WTC11 (cell line): ENCODE results near the gene CNDP2. TPM values are rescaled to one million over a fixed set of nuclear protein-coding genes. Genes with fewer than 3 reads are reported as not detected.

Experiments
- ATAC-seq: fragments of 200-7000 bp; cut with Tn5 transposase; 2 replicates; pipeline ENCODE4 v1.10.0; 2021; ENCODE audit warnings: mild to moderate bottlenecking, moderate library complexity
- CTCF ChIA-PET: fragments of 300-600 bp; sonication (Branson Sonifier 250); formaldehyde crosslinking; loops from one replicate; lab custom pipeline; 2021; ENCODE audit warnings: antibody characterized with exemption; lab: Charles Lee
- POLR2A ChIA-PET: fragments of 350-600 bp; sonication (Branson Sonifier 250); formaldehyde crosslinking; loops from one replicate; lab custom pipeline; 2021; ENCODE audit warnings: antibody characterized with exemption; lab: Charles Lee
- DNase-seq: peaks from one replicate; pipeline ENCODE4 v3.0.0; 2021; ENCODE audit warnings: low spot score
- H3K27ac Mint-ChIP-seq: 2 replicates; pipeline ENCODE4 v1.8.0; 2021; ENCODE audit warnings: mixed read lengths
- H3K27me3 Mint-ChIP-seq: 2 replicates; pipeline ENCODE4 v1.8.0; 2021; ENCODE audit warnings: low read depth, mild to moderate bottlenecking, moderate library complexity, mixed read lengths
- H3K36me3 Mint-ChIP-seq: 2 replicates; pipeline ENCODE4 v1.8.0; 2021; ENCODE audit warnings: mixed read lengths
- H3K4me1 Mint-ChIP-seq: 2 replicates; pipeline ENCODE4 v1.8.0; 2022; ENCODE audit warnings: mixed read lengths
- H3K4me3 Mint-ChIP-seq: 2 replicates; pipeline ENCODE4 v1.8.0; 2021; ENCODE audit warnings: mild to moderate bottlenecking, moderate library complexity, mixed read lengths
- H3K9me3 Mint-ChIP-seq: 2 replicates; pipeline ENCODE4 v1.8.0; 2021; ENCODE audit warnings: mixed read lengths
- GRHL2 ChIP-seq: fragments of 250-450 bp; sonication (Bioruptor Pico); IDR thresholded peaks from 2 replicates; pipeline ENCODE4 v1.8.0; 2022; ENCODE audit warnings: mild to moderate bottlenecking, moderate library complexity; ENCODE audit not compliant: insufficient replicate concordance, severe bottlenecking
- GTF2I ChIP-seq: fragments of 250-450 bp; sonication (Bioruptor Pico); conservative IDR thresholded peaks from 2 replicates; pipeline ENCODE4 v1.4.0; 2021; ENCODE audit warnings: mild to moderate bottlenecking
- NR1H2 ChIP-seq: sonication (generic); formaldehyde crosslinking; IDR thresholded peaks from 2 replicates; pipeline ENCODE4 v1.9.0; 2021; ENCODE audit warnings: mild to moderate bottlenecking, moderate library complexity, missing genetic modification reagents
- RORB ChIP-seq: fragments of 250-450 bp; sonication (Bioruptor Pico); IDR thresholded peaks from 2 replicates; pipeline ENCODE4 v1.9.0; 2021; ENCODE audit warnings: mild to moderate bottlenecking
- SP1 ChIP-seq: sonication (generic); formaldehyde crosslinking; conservative IDR thresholded peaks from 2 replicates; pipeline ENCODE4 v1.8.1; 2022; ENCODE audit warnings: missing genetic modification reagents
- ZBTB21 ChIP-seq: sonication (generic); formaldehyde crosslinking; IDR thresholded peaks from 2 replicates; pipeline ENCODE4 v1.8.1; 2023; ENCODE audit warnings: mild to moderate bottlenecking, missing genetic modification reagents, borderline replicate concordance
- ZNF138 ChIP-seq: sonication (generic); formaldehyde crosslinking; conservative IDR thresholded peaks from 2 replicates; pipeline ENCODE4 v1.8.1; 2022; ENCODE audit warnings: mild to moderate bottlenecking, moderate library complexity, missing genetic modification reagents
- ZNF423 ChIP-seq: fragments of 250-450 bp; sonication (Bioruptor Pico); IDR thresholded peaks from 2 replicates; pipeline ENCODE4 v2.1.2; 2022; ENCODE audit warnings: mild to moderate bottlenecking, moderate library complexity
- total RNA-seq: library from RNA; stranded (reverse); gene quantifications from 3 replicates; pipeline ENCODE4 v1.2.3, GENCODE V29; 2021
- TF ChIP-seq, protein P1 (sequence below): sonication (generic); formaldehyde crosslinking; IDR thresholded peaks from 2 replicates; pipeline ENCODE4 v1.8.1; 2022; ENCODE audit warnings: mild to moderate bottlenecking, moderate library complexity, missing genetic modification reagents
- TF ChIP-seq, protein P2 (sequence below): sonication (generic); formaldehyde crosslinking; IDR thresholded peaks from 2 replicates; pipeline ENCODE4 v1.8.1; 2023; ENCODE audit warnings: mild to moderate bottlenecking, missing genetic modification reagents
- TF ChIP-seq, protein P3 (sequence below): sonication (generic); formaldehyde crosslinking; IDR thresholded peaks from 2 replicates; pipeline ENCODE4 v1.8.0; 2022; ENCODE audit warnings: mild to moderate bottlenecking, missing genetic modification reagents
- TF ChIP-seq, protein P4 (sequence below): sonication (generic); formaldehyde crosslinking; IDR thresholded peaks from 2 replicates; pipeline ENCODE4 v1.8.0; 2023; ENCODE audit warnings: missing genetic modification reagents
- TF ChIP-seq, protein P5 (sequence below): fragments of 250-450 bp; sonication (Bioruptor Pico); IDR thresholded peaks from 2 replicates; pipeline ENCODE4 v1.9.0; 2021; ENCODE audit warnings: mild to moderate bottlenecking, borderline replicate concordance

Gene CNDP2
- total RNA-seq, 1 experiment from 2014 or later: 248 TPM

DNA sequence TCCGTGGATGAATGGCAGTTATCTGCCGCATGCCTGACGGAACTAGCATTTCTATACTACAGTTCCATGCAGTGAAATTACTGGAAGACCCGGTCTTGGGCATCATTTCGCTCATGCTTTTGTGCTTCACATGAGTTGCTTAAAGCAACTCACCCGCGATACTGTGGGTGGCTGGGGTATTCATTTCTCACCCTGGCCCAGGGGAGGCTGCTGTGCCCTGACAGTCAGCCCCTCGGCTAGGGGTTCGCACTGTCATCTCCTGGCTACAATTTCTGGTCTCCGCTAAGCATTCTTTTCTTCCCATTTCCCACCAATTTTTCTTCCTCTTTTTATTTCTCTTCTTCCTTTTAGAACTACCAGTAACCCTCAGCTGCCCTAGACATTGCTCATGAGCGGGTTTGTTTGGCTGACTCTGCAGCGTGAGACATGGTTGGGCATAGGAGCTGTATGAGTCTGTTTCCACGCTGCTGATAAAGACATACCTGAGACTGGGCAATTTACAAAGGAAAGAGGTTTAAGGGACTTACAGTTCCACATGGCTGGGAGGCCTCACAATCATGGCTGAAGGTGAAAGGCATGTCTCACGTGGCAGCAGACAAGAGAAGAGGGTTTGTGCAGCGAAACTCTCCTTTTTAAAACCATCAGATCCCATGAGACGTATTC lies 16.5 kb upstream of the CNDP2 start:
- POLR2A ChIA-PET: no interaction called here

DNA sequence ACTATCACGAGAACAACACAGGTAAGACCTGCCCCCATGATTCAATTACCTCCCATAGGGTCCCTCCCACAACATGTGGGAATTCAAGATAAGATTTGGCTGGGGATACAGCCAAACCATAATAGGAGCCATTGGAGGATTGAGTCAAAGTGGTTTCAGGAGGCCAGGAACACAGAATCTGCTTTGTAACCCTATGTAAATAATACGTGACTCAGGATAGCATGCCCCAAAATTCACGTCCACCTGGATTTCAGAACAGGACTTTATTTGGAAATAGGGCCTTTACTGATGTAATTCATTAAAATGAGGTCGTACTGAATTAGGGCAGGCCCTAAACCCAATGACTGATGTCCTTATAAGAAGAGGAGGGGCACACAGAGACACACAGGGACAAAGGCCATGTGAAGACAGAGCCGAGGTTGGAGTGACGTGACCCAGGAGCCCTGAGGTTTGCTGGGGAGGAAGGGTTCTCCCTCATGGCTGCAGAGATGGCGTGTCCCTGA lies 16.0 kb upstream of the CNDP2 start:
- Mint-ChIP-seq H3K36me3 (no peaks in the 10 kb centered on the region), H3K4me1 (peaks cover 11% of the 10 kb centered on the region), H3K4me3 (no peak overlapping the region)
- POLR2A ChIA-PET: no interaction called here
- ATAC-seq (no peak), DNase-seq (no peak)
- TF ChIP-seq GRHL2 (CRISPR knock-in tag): no peak
- TF ChIP-seq, all 79 proteins: peak for 0
- peaks cover 1% of the 10 kb centered on the region; the same call in 1 of the 2 replicates for H3K27me3 Mint-ChIP-seq
- no peaks in the 10 kb centered on the region for H3K9me3 Mint-ChIP-seq
- CTCF ChIA-PET: no interaction called here
- no peak overlapping the region for H3K27ac Mint-ChIP-seq

More for the DNA sequence above, 16.5 kb upstream of the CNDP2 start:
- Mint-ChIP-seq H3K27me3 (peaks cover 2% of the 10 kb centered on the region; the same call in 1 of the 2 replicates), H3K27ac (no peak overlapping the region), H3K9me3 (no peaks in the 10 kb centered on the region), H3K4me3 (no peak overlapping the region), H3K36me3 (no peaks in the 10 kb centered on the region), H3K4me1 (peaks cover 11% of the 10 kb centered on the region)
- DNase-seq (no peak), ATAC-seq (no peak)
- CTCF ChIA-PET: no interaction called here
- TF ChIP-seq ZNF138 (CRISPR knock-in tag) (no peak), NR1H2 (CRISPR knock-in tag) (no peak)
- TF ChIP-seq, protein P1, sequence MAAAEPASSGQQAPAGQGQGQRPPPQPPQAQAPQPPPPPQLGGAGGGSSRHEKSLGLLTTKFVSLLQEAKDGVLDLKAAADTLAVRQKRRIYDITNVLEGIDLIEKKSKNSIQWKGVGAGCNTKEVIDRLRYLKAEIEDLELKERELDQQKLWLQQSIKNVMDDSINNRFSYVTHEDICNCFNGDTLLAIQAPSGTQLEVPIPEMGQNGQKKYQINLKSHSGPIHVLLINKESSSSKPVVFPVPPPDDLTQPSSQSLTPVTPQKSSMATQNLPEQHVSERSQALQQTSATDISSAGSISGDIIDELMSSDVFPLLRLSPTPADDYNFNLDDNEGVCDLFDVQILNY (CRISPR knock-in tag): no peak

DNA sequence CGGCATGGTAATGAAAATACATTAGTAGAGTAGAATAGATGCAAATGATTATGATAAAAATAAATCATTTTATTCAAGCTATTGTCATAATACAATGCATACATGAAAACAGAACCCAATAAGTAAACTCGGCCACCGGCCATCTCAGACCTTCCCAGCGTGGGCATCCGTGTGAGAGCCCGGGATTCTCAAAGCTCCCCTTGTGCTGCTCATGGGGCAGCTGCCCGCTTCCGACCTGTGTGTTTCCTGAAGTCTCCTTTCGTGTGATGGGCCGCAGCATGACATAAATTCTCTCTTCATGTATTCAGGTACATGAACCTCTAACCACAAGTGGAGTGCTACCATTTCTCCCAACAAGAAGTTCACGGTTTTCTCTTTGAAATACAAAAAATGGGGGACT lies 13.5 kb upstream of the CNDP2 start:
- H3K27ac Mint-ChIP-seq: no peak overlapping the region
- no peaks in the 10 kb centered on the region for H3K27me3 Mint-ChIP-seq
- H3K4me3 Mint-ChIP-seq: no peak overlapping the region
- TF ChIP-seq ZBTB21 (CRISPR knock-in tag) (no peak), GTF2I (CRISPR knock-in tag) (no peak), RORB (no peak), ZNF423 (CRISPR knock-in tag) (no peak), SP1 (CRISPR knock-in tag) (no peak)
- TF ChIP-seq, protein P2, sequence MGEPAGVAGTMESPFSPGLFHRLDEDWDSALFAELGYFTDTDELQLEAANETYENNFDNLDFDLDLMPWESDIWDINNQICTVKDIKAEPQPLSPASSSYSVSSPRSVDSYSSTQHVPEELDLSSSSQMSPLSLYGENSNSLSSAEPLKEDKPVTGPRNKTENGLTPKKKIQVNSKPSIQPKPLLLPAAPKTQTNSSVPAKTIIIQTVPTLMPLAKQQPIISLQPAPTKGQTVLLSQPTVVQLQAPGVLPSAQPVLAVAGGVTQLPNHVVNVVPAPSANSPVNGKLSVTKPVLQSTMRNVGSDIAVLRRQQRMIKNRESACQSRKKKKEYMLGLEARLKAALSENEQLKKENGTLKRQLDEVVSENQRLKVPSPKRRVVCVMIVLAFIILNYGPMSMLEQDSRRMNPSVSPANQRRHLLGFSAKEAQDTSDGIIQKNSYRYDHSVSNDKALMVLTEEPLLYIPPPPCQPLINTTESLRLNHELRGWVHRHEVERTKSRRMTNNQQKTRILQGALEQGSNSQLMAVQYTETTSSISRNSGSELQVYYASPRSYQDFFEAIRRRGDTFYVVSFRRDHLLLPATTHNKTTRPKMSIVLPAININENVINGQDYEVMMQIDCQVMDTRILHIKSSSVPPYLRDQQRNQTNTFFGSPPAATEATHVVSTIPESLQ (CRISPR knock-in tag): no peak
- TF ChIP-seq, protein P3, sequence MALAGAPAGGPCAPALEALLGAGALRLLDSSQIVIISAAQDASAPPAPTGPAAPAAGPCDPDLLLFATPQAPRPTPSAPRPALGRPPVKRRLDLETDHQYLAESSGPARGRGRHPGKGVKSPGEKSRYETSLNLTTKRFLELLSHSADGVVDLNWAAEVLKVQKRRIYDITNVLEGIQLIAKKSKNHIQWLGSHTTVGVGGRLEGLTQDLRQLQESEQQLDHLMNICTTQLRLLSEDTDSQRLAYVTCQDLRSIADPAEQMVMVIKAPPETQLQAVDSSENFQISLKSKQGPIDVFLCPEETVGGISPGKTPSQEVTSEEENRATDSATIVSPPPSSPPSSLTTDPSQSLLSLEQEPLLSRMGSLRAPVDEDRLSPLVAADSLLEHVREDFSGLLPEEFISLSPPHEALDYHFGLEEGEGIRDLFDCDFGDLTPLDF (CRISPR knock-in tag): no peak
- TF ChIP-seq, protein P4, sequence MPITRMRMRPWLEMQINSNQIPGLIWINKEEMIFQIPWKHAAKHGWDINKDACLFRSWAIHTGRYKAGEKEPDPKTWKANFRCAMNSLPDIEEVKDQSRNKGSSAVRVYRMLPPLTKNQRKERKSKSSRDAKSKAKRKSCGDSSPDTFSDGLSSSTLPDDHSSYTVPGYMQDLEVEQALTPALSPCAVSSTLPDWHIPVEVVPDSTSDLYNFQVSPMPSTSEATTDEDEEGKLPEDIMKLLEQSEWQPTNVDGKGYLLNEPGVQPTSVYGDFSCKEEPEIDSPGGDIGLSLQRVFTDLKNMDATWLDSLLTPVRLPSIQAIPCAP: no peak
- TF ChIP-seq, protein P5, sequence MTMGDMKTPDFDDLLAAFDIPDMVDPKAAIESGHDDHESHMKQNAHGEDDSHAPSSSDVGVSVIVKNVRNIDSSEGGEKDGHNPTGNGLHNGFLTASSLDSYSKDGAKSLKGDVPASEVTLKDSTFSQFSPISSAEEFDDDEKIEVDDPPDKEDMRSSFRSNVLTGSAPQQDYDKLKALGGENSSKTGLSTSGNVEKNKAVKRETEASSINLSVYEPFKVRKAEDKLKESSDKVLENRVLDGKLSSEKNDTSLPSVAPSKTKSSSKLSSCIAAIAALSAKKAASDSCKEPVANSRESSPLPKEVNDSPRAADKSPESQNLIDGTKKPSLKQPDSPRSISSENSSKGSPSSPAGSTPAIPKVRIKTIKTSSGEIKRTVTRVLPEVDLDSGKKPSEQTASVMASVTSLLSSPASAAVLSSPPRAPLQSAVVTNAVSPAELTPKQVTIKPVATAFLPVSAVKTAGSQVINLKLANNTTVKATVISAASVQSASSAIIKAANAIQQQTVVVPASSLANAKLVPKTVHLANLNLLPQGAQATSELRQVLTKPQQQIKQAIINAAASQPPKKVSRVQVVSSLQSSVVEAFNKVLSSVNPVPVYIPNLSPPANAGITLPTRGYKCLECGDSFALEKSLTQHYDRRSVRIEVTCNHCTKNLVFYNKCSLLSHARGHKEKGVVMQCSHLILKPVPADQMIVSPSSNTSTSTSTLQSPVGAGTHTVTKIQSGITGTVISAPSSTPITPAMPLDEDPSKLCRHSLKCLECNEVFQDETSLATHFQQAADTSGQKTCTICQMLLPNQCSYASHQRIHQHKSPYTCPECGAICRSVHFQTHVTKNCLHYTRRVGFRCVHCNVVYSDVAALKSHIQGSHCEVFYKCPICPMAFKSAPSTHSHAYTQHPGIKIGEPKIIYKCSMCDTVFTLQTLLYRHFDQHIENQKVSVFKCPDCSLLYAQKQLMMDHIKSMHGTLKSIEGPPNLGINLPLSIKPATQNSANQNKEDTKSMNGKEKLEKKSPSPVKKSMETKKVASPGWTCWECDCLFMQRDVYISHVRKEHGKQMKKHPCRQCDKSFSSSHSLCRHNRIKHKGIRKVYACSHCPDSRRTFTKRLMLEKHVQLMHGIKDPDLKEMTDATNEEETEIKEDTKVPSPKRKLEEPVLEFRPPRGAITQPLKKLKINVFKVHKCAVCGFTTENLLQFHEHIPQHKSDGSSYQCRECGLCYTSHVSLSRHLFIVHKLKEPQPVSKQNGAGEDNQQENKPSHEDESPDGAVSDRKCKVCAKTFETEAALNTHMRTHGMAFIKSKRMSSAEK (CRISPR knock-in tag): no peak
- H3K36me3 Mint-ChIP-seq: no peaks in the 10 kb centered on the region
- ChIA-PET CTCF (interaction anchor here (1.1 kb wide), 1 partner anchor 11 kb away, joined by 3 read pairs; no protein-coding TSS in a partner anchor), POLR2A (no interaction called here)
- ATAC-seq (no peak), DNase-seq (no peak)
- H3K9me3 Mint-ChIP-seq: no peaks in the 10 kb centered on the region
- H3K4me1 Mint-ChIP-seq: peaks cover 5% of the 10 kb centered on the region; the same call in 1 of the 2 replicates
